ENCODE data around the gene NRBF2.

NRBF2 gene

DNA sequence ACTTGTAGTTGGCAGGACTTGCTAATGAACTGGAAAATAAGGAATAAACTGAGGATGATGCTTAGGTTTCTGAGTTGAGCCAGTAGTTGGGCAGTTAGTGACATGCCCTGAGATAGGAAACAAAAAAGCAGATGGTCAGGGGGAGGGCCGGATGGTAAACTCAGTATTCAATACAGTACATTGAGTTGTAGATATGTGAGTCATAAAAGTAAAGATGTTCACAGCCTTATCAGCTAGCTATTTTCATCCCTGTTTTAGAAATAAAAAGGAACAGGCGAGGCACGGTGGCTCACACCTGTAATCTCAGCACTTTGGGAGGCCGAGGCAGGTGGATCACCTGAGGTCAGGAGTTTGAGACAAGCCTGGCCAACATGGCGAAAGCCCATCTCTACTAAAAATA lies 22.2 kb upstream of the NRBF2 start:
- no peak overlapping the region for H3K27ac ChIP-seq

DNA sequence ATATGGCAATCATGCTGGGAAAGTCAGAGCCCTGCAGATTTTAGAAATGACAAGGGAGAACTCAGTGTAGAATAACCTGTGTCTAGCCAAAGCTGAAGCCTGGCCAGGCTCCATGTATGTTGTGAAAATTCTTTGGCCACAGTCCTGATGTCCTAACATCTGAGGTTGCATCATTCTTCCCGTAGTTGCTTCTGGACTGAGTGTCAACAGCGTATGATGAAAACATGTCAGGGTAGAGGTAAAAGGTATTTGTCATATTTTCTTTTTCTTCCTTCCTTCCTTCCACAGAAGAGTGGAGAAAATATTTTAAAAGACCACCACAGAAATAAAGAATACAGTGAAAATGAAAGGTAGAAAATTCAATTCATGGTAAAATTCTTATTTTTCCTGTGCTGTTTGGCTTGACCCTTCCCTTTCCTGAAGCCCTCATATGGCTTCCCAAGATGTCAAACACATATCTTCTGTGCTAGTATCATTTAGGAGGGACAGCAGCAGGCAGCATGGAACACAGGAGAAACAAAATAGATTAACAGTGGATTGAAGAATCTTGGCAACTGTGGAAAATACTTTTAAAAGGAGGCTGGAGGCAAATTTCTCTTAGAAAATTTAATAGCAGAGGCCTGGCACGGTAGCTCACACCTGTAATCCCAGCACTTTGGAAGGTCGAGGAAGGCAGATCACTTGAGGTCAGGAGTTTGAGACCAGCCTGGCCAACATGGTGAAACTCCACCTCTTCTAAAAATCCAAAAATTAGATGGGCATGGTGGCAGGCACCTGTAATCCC lies 18.9 kb upstream of the NRBF2 start:
- H3K27ac ChIP-seq: no peak overlapping the region

More for the DNA sequence above, 22.2 kb upstream of the NRBF2 start:
- TF ChIP-seq, protein P1, sequence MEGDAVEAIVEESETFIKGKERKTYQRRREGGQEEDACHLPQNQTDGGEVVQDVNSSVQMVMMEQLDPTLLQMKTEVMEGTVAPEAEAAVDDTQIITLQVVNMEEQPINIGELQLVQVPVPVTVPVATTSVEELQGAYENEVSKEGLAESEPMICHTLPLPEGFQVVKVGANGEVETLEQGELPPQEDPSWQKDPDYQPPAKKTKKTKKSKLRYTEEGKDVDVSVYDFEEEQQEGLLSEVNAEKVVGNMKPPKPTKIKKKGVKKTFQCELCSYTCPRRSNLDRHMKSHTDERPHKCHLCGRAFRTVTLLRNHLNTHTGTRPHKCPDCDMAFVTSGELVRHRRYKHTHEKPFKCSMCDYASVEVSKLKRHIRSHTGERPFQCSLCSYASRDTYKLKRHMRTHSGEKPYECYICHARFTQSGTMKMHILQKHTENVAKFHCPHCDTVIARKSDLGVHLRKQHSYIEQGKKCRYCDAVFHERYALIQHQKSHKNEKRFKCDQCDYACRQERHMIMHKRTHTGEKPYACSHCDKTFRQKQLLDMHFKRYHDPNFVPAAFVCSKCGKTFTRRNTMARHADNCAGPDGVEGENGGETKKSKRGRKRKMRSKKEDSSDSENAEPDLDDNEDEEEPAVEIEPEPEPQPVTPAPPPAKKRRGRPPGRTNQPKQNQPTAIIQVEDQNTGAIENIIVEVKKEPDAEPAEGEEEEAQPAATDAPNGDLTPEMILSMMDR (IDR thresholded peaks at IDR 0.05): no peak
- TF ChIP-seq ZFX (IDR thresholded peaks at IDR 0.05; ENCODE audit: borderline replicate concordance): no peak

GRCh38 chr10:63115732-63116383 lies 17.3 kb upstream of the NRBF2 start:
- no peak overlapping the region for H3K27ac ChIP-seq

More for the DNA sequence above, 18.9 kb upstream of the NRBF2 start:
- TF ChIP-seq, protein P1 (IDR thresholded peaks at IDR 0.05): no peak
- TF ChIP-seq ZFX (IDR thresholded peaks at IDR 0.05; ENCODE audit: borderline replicate concordance): no peak

GRCh38 chr10:63116452-63117072 lies 16.6 kb upstream of the NRBF2 start:
- H3K27ac ChIP-seq: no peak overlapping the region
- TF ChIP-seq, protein P1 (IDR thresholded peaks at IDR 0.05): no peak
- no peak for TF ChIP-seq ZFX (IDR thresholded peaks at IDR 0.05; ENCODE audit: borderline replicate concordance)

More at GRCh38 chr10:63115732-63116383, 17.3 kb upstream of the NRBF2 start:
- TF ChIP-seq, protein P1 (IDR thresholded peaks at IDR 0.05): no peak
- TF ChIP-seq ZFX (IDR thresholded peaks at IDR 0.05; ENCODE audit: borderline replicate concordance): no peak

DNA sequence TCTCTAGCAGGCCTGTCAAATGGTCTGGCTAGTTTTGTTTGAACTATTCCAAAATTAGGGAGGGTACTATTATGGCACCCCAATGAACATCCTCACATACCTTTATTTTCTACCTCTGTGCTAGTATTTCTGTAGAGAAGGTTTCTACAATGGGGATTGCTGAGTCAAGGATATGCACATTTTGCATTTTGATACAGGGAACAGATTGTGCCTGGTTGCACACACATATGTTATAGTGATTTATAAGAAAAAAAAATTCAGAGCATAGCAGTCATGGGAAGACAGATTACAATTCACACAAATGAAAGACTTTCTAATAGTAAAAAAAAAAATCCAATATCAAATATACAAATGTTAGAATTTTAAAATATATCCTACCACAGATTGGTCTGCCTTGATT lies 14.1 kb upstream of the NRBF2 start:
- TF ChIP-seq ZFX (IDR thresholded peaks at IDR 0.05; ENCODE audit: borderline replicate concordance): no peak
- TF ChIP-seq, protein P1 (IDR thresholded peaks at IDR 0.05): no peak
- H3K27ac ChIP-seq: no peak overlapping the region

DNA sequence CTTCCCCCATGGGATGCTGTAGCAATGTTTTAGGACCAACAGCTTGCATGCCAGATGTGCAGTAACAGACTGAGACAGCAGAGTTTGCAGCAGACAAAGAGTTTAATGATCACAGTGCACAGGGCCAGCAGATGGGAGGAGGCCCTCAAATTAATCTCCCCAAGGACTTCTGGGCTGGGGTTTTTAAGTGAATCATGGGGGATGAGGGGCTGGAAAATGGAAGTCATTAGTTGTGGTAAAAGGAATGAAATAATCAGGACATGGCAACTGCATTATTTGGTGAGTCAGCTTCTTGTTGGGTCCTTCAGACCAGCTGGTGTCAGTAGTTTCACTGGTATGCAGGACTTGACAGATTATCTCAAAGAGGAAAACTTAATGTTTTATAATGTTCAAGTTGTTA lies 12.6 kb upstream of the NRBF2 start:
- H3K27ac ChIP-seq: no peak overlapping the region
- TF ChIP-seq, protein P1 (IDR thresholded peaks at IDR 0.05): no peak
- TF ChIP-seq ZFX (IDR thresholded peaks at IDR 0.05; ENCODE audit: borderline replicate concordance): no peak

All from 22Rv1 (cell line).